ENCODE results near the gene MRPS34.

The MRPS34 gene

GRCh38 chr16:1791943-1792812 lies 19.2 kb upstream of the MRPS34 start:
- H2AFZ ChIP-seq (ENCODE audit: low read depth, low read length): no peak overlapping the region
- peaks cover 29% of the 10 kb centered on the region for H3K36me3 ChIP-seq (ENCODE audit: insufficient read depth, low read length)
- no peaks in the 10 kb centered on the region for H3K27me3 ChIP-seq (ENCODE audit: insufficient read depth, low read length)
- H3K9me3 ChIP-seq (ENCODE audit: low read length): no peaks in the 10 kb centered on the region
- no peak overlapping the region for H3K4me3 ChIP-seq (ENCODE audit: low read length)
- H3K4me1 ChIP-seq (ENCODE audit: insufficient read depth, low read length): no peaks in the 10 kb centered on the region

DNA sequence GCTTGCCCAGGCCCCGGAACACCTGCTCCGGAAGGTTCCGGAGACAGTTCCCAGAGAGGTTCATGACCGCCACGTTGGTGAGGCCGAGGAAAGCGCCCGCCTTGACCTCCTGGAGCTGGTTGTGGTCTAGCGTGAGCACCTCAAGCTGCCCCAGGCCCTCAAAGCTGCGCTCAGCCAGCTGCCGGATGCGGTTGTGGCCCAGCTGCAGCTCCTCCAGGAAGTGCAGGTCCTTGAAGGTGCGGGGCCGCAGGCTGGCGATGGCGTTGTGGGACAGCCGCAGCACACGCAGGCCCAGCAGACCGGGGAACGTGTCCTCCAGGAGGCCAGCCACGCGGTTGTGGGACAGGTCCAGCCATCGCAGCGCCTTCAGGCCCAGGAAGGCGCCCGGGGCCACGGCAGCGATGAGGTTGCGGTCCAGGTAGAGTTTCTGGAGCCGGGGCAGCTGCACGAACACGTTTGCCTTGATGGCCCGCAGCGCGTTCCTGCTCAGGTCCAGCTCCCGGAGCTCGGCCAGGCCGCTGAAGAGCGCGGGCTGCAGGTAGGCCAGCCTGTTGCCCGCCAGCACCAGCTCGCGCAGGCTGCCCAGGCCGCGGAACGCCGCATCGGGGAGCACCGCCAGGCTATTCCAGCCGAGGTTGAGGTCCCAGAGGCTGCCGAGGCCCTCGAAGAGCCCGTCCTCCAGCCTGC lies 18.5 kb upstream of the MRPS34 start:
- no peak overlapping the region for H2AFZ ChIP-seq (ENCODE audit: low read depth, low read length)
- H3K36me3 ChIP-seq (ENCODE audit: insufficient read depth, low read length): peaks cover 36% of the 10 kb centered on the region
- no peaks in the 10 kb centered on the region for H3K9me3 ChIP-seq (ENCODE audit: low read length)
- H3K27me3 ChIP-seq (ENCODE audit: insufficient read depth, low read length): no peaks in the 10 kb centered on the region
- no peaks in the 10 kb centered on the region for H3K4me1 ChIP-seq (ENCODE audit: insufficient read depth, low read length)
- no peak overlapping the region for H3K4me3 ChIP-seq (ENCODE audit: low read length)

DNA sequence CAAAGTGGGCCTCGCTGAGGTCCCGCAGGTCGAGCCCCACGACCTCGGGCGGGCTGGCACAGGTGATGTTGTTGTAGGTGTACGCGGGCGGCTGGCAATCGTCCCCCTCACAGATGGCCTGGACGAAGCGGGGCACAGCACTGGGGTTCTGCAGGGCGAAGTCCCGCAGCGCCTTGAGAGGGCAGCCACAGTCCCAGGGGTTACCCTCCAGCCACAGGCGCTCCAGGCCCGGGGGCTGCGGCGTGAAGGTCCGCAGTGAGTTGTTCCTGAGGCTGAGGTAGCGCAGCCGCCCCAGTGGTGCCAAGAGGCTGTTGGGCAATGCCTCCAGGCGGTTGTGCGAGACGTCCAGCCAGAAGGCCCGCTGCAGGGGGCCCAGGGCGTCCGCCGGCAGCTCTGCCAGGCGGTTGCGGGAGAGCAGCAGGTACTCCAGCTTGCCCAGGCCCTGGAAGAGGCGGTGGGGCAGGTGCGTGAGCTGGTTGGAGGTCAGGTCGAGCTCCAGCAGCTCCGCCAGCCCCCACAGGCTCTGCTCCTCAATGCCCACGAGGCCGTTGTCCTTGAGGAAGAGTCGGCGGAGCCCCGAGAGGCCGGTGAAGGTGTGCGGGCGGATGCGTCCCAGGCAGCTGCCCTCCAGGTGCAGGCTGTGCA lies 17.8 kb upstream of the MRPS34 start:
- H3K4me3 ChIP-seq (ENCODE audit: low read length): no peak overlapping the region
- peaks cover 37% of the 10 kb centered on the region for H3K36me3 ChIP-seq (ENCODE audit: insufficient read depth, low read length)
- H2AFZ ChIP-seq (ENCODE audit: low read depth, low read length): no peak overlapping the region
- H3K9me3 ChIP-seq (ENCODE audit: low read length): no peaks in the 10 kb centered on the region
- no peaks in the 10 kb centered on the region for H3K4me1 ChIP-seq (ENCODE audit: insufficient read depth, low read length)
- H3K27me3 ChIP-seq (ENCODE audit: insufficient read depth, low read length): no peaks in the 10 kb centered on the region

DNA sequence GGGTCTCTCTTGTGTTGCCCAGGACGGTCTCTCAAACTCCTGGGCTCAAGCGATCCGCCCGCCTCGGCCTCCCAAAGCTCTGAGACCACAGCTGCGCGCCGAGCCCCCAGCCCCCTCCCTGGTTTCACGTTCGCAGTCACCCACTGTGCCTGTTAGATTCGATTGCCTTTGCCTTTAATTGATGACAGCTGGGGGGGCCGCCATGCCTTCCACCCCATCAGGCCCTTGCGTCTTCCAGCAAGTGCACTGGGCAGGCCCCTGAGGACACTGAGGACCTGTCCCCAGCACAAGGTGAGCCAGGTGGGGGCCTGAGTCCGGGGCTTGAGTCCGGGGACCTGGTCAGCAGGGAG lies 17.3 kb upstream of the MRPS34 start:
- Histone ChIP-seq H3K4me3 (ENCODE audit: low read length) (no peak overlapping the region), H3K36me3 (ENCODE audit: insufficient read depth, low read length) (peaks cover 42% of the 10 kb centered on the region), H3K27me3 (ENCODE audit: insufficient read depth, low read length) (no peaks in the 10 kb centered on the region), H3K4me1 (ENCODE audit: insufficient read depth, low read length) (no peaks in the 10 kb centered on the region), H3K9me3 (ENCODE audit: low read length) (no peaks in the 10 kb centered on the region), H2AFZ (ENCODE audit: low read depth, low read length) (no peak overlapping the region)

GRCh38 chr16:1789643-1790045 lies 16.7 kb upstream of the MRPS34 start:
- Histone ChIP-seq H2AFZ (ENCODE audit: low read depth, low read length) (no peak overlapping the region), H3K36me3 (ENCODE audit: insufficient read depth, low read length) (peaks cover 45% of the 10 kb centered on the region), H3K4me1 (ENCODE audit: insufficient read depth, low read length) (no peaks in the 10 kb centered on the region), H3K4me3 (ENCODE audit: low read length) (no peak overlapping the region), H3K27me3 (ENCODE audit: insufficient read depth, low read length) (no peaks in the 10 kb centered on the region), H3K9me3 (ENCODE audit: low read length) (no peaks in the 10 kb centered on the region)

DNA sequence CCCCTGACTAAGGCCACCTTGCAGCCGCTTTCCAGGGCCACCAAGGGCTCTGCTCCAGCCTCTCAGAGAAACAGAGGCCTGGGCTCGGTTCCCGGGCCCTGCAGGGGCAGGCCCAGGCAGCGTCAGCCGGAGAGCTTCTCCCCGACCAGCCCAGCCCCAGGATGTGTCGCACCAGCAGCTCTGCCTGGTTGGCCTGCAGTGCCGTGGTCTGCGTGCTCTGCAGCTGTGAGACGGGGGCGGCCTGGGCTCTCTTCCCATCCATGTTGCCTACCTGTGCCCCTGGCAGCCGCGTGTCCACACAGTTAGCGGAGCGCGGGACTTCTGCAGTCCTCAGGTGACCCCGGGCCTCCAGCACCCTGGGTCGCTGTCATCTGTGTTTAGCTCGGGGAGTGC lies 15.8 kb upstream of the MRPS34 start:
- Histone ChIP-seq H3K27me3 (ENCODE audit: insufficient read depth, low read length) (no peaks in the 10 kb centered on the region), H3K36me3 (ENCODE audit: insufficient read depth, low read length) (peaks cover 45% of the 10 kb centered on the region), H3K4me3 (ENCODE audit: low read length) (no peak overlapping the region), H2AFZ (ENCODE audit: low read depth, low read length) (no peak overlapping the region), H3K4me1 (ENCODE audit: insufficient read depth, low read length) (peaks cover 5% of the 10 kb centered on the region), H3K9me3 (ENCODE audit: low read length) (no peaks in the 10 kb centered on the region)

DNA sequence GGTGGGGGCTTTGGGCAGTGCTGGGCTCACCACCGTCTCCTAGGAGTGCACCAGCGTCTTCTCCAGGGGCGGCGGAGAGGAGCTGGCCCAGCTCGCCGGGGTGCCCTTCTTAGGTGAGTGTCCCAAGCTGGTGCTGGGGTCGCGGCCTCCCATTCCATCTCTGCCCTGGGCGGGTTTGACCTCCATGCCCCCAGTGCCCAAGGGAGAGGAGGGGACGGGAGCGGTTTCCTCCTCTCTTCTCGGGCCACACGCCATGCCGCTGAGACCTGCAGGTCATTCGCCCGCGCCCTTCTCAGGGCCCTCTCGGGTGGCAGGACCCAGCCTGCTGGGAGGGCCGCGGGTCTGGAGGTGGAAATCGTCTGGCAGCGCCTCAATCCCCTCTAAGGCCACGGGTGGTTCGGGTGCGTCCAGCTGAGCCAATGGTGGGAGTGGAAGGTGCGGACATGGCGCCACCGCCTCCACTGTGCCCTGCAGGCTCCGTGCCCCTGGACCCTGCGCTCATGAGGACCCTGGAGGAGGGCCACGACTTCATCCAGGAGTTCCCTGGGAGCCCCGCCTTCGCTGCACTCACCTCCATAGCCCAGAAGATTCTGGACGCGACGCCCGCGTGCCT lies 15.3 kb upstream of the MRPS34 start:
- no peak overlapping the region for H2AFZ ChIP-seq (ENCODE audit: low read depth, low read length)
- no peaks in the 10 kb centered on the region for H3K9me3 ChIP-seq (ENCODE audit: low read length)
- no peaks in the 10 kb centered on the region for H3K27me3 ChIP-seq (ENCODE audit: insufficient read depth, low read length)
- H3K4me3 ChIP-seq (ENCODE audit: low read length): no peak overlapping the region
- peaks cover 5% of the 10 kb centered on the region for H3K4me1 ChIP-seq (ENCODE audit: insufficient read depth, low read length)
- H3K36me3 ChIP-seq (ENCODE audit: insufficient read depth, low read length): peaks cover 45% of the 10 kb centered on the region

DNA sequence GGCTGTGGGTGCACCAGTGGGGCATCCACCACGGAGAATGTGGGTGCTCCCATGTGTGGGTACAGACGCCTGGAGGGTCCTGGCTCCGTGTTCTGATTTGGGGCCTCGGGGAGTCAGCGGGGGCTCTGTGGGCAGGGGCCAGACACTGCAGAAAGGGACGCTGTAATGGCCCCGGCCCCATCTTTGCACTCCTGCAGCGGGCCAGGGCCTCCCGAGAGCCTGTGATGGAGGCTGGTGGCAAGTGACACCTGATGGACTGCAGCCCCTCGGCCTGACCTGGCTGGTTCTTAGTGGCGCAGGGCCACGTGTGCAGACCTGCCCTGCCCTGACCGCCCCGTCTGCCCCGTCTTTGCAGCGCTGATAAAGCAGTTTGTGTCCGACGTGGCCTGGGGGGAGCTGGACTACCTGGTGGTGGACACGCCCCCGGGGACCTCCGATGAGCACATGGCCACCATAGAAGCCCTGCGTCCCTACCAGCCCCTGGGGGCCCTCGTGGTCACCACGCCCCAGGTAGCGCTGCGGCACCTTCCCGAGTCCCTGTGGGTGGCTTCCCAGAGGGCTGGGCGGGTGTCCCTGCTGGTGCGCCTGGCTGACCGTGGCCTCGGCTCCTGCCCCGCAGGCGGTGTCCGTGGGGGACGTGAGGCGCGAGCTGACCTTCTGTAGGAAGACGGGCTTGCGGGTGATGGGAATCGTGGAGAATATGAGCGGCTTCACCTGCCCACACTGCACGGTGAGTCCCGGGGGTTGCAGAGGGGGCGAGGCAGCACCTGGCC lies 14.6 kb upstream of the MRPS34 start:
- H3K4me1 ChIP-seq (ENCODE audit: insufficient read depth, low read length): peaks cover 5% of the 10 kb centered on the region
- no peak overlapping the region for H3K4me3 ChIP-seq (ENCODE audit: low read length)
- H2AFZ ChIP-seq (ENCODE audit: low read depth, low read length): no peak overlapping the region
- H3K9me3 ChIP-seq (ENCODE audit: low read length): no peaks in the 10 kb centered on the region
- H3K27me3 ChIP-seq (ENCODE audit: insufficient read depth, low read length): no peaks in the 10 kb centered on the region
- H3K36me3 ChIP-seq (ENCODE audit: insufficient read depth, low read length): peaks cover 45% of the 10 kb centered on the region

- H3K4me1 ChIP-seq (ENCODE audit: insufficient read depth, low read length): peaks cover 5% of the 10 kb centered on the region
- H3K4me3 ChIP-seq (ENCODE audit: low read length): no peak overlapping the region
- H3K9me3 ChIP-seq (ENCODE audit: low read length): no peaks in the 10 kb centered on the region
- H2AFZ ChIP-seq (ENCODE audit: low read depth, low read length): no peak overlapping the region
- no peaks in the 10 kb centered on the region for H3K27me3 ChIP-seq (ENCODE audit: insufficient read depth, low read length)
- H3K36me3 ChIP-seq (ENCODE audit: insufficient read depth, low read length): peaks cover 45% of the 10 kb centered on the region
These were observed 14.1 kb upstream of the MRPS34 start for GRCh38 chr16:1787056-1787321.

- H3K36me3 ChIP-seq (ENCODE audit: insufficient read depth, low read length): peaks cover 45% of the 10 kb centered on the region
- peaks cover 9% of the 10 kb centered on the region for H3K4me1 ChIP-seq (ENCODE audit: insufficient read depth, low read length)
- H3K4me3 ChIP-seq (ENCODE audit: low read length): no peak overlapping the region
- H3K27me3 ChIP-seq (ENCODE audit: insufficient read depth, low read length): no peaks in the 10 kb centered on the region
- H3K9me3 ChIP-seq (ENCODE audit: low read length): no peaks in the 10 kb centered on the region
- no peak overlapping the region for H2AFZ ChIP-seq (ENCODE audit: low read depth, low read length)
These were observed 13.5 kb upstream of the MRPS34 start for GRCh38 chr16:1786242-1787055.

- Histone ChIP-seq H2AFZ (ENCODE audit: low read depth, low read length) (no peak overlapping the region), H3K4me3 (ENCODE audit: low read length) (no peak overlapping the region), H3K27me3 (ENCODE audit: insufficient read depth, low read length) (no peaks in the 10 kb centered on the region), H3K9me3 (ENCODE audit: low read length) (no peaks in the 10 kb centered on the region), H3K4me1 (ENCODE audit: insufficient read depth, low read length) (peaks cover 16% of the 10 kb centered on the region), H3K36me3 (ENCODE audit: insufficient read depth, low read length) (peaks cover 50% of the 10 kb centered on the region)
These were observed 12.9 kb upstream of the MRPS34 start for GRCh38 chr16:1785846-1786170.

Data from neuron (in vitro differentiated cells).